Karpas-422 (cell line): ENCODE data around the gene FNDC8. TPM values are rescaled to one million over a fixed set of nuclear protein-coding genes. Genes with fewer than 3 reads are reported as not detected.

ENCODE experiments used
- DNase-seq: peaks from one replicate; pipeline ENCODE4 v3.0.0-alpha.2; 2015
- H2AFZ ChIP-seq: fragments of 200-600 bp; sonication (generic); 2 replicates; pipeline ENCODE4 v1.6.1; 2014; ENCODE audit warnings: antibody characterized with exemption, low read length, mixed read lengths
- H3K27ac ChIP-seq: fragments of 200-600 bp; sonication (generic); 2 replicates; pipeline ENCODE4 v1.5.1; 2014; ENCODE audit warnings: mild to moderate bottlenecking, low read length, moderate library complexity
- H3K27me3 ChIP-seq: fragments of 200-600 bp; sonication (generic); 2 replicates; pipeline ENCODE4 v1.6.1; 2014; ENCODE audit warnings: low read length, mixed read lengths
- H3K36me3 ChIP-seq: fragments of 200-600 bp; sonication (generic); 2 replicates; pipeline ENCODE4 v1.6.1; 2014; ENCODE audit warnings: low read length, mixed read lengths; ENCODE audit not compliant: insufficient read depth
- H3K4me1 ChIP-seq: fragments of 200-600 bp; sonication (generic); 2 replicates; pipeline ENCODE4 v1.6.1; 2014; ENCODE audit warnings: mild to moderate bottlenecking, low read length, mixed read lengths
- H3K4me2 ChIP-seq: fragments of 200-600 bp; sonication (generic); 2 replicates; pipeline ENCODE4 v1.6.1; 2014; ENCODE audit warnings: low read length, low read depth, mild to moderate bottlenecking; ENCODE audit not compliant: poor library complexity, severe bottlenecking
- H3K4me3 ChIP-seq: fragments of 200-600 bp; sonication (generic); 2 replicates; pipeline ENCODE4 v1.5.1; 2014; ENCODE audit warnings: mild to moderate bottlenecking, antibody characterized with exemption, low read length, mixed read lengths
- H3K79me2 ChIP-seq: fragments of 200-600 bp; sonication (generic); 2 replicates; pipeline ENCODE4 v1.6.1; 2014; ENCODE audit warnings: mild to moderate bottlenecking, low read length, mixed read lengths
- H3K9ac ChIP-seq: fragments of 200-600 bp; sonication (generic); 2 replicates; pipeline ENCODE4 v1.6.0; 2014; ENCODE audit warnings: low read length
- H3K9me2 ChIP-seq: fragments of 200-600 bp; sonication (generic), shearing (Covaris generic); replicated peaks from 2 replicates; pipeline ENCODE4 v1.6.0; 2014; ENCODE audit warnings: mild to moderate bottlenecking, low read length, moderate library complexity; ENCODE audit not compliant: insufficient read depth
- H3K9me3 ChIP-seq: fragments of 300-700, 200-600 bp; sonication (generic); 2 replicates; pipeline ENCODE4 v1.6.1; 2014; ENCODE audit warnings: low read length, mixed read lengths
- H4K20me1 ChIP-seq: fragments of 200-600 bp; sonication (generic); 2 replicates; pipeline ENCODE4 v1.6.1; 2014; ENCODE audit warnings: mild to moderate bottlenecking, antibody characterized with exemption, low read length, low read depth; ENCODE audit not compliant: insufficient read depth
- total RNA-seq: library from RNA; depleted of rRNA; stranded (reverse); fragments of >200 nt; shearing (Covaris generic); gene quantifications from 2 replicates; pipeline ENCODE4 v1.2.3, GENCODE V29; 2014; ENCODE audit warnings: low replicate concordance

FNDC8 gene
- total RNA-seq, 1 experiment from 2014 or later: not detected

DNA sequence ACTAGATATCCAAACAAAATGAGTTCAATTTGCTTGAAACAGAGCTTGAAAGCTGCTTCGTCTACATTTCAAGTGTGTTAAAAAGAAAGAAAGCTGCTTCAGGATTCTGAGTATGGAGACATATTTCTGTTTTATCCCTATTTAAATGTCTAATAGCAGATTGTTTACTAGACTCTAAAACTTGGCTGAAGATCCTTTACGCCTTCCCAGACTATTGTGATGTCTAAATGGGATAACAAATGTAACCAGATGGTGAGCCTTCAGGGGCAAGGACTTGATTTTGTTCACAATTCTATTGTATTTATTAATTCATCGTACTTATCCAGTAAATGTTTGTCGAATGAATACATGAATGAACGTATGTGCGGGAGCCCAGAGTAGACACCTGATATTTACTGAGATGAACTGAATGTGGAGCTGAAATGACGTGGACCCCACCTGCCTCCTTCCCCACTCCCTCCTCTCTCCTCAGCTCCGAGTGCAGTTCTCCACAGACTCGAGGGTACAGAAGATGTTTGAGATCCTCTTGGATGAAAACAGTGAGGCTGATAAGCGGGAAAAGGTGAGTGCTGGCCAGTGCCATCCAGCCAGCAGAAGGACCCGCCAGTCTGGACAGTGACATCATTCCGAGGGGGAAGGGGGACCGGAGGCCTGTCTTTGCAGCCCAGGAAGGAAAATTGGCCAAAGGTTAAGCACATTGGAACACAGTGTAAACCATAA is 31.2 kb downstream of the FNDC8 start:
- H3K27me3 ChIP-seq: no peaks in the 10 kb centered on the region

DNA sequence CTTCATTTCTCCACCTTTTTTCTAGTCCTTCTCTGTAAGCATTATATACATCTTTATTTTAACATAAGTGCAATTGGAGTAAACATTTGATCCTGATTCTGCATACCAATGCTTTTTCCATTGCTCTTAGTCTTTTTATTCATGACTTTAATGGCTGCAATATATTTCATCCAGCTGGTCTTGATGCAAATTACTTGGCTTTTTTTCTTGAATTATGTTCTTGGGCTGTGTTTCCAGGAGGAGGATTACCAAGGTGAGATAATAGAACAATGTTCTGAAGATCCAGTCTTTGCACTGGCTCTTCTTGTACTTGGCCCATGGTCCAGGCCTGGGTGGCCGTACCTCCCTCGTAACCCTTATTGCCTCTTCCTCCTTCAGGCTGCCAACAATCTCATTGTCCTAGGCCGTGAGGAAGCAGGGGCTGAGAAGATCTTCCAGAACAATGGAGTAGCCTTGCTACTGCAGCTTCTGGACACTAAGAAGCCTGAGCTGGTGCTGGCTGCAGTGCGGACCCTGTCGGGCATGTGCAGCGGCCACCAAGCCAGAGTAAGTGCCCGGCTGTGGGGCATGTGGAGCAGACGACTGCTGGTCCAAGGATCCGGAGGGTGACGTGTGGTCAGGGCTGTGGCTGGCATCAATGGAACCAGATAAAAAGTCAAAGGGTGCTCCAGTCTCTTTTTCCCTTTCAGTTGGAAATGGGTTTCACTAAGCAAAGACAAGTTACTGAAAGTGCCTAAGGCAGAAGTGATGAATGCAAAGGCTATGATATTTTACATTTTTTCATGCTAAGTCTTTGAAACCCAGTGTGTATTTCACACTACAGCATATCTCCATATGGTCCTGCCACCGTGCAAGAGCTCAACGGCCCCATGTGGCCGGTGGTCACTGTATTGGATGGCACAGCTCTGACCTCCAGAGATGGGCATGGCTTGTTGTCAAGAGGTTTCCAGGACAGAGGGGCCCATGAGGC is 33.1 kb downstream of the FNDC8 start:
- Histone ChIP-seq H3K27me3 (no peaks in the 10 kb centered on the region), H3K4me1 (no peaks in the 10 kb centered on the region), H3K79me2 (no peaks in the 10 kb centered on the region), H3K4me2 (no peak overlapping the region), H4K20me1 (no peaks in the 10 kb centered on the region), H3K9ac (no peak overlapping the region), H3K9me2 (no peaks in the 10 kb centered on the region), H3K27ac (no peak overlapping the region), H2AFZ (no peak overlapping the region), H3K36me3 (no peaks in the 10 kb centered on the region), H3K9me3 (no peaks in the 10 kb centered on the region), H3K4me3 (no peak overlapping the region)
- DNase-seq: no peak

More for the DNA sequence above, 31.2 kb downstream of the FNDC8 start:
- Histone ChIP-seq H3K79me2 (no peaks in the 10 kb centered on the region), H3K27ac (no peak overlapping the region), H3K4me1 (no peaks in the 10 kb centered on the region), H3K9me2 (no peaks in the 10 kb centered on the region), H3K4me3 (no peak overlapping the region), H3K36me3 (no peaks in the 10 kb centered on the region), H3K9me3 (no peaks in the 10 kb centered on the region), H2AFZ (no peak overlapping the region), H3K4me2 (no peak overlapping the region), H4K20me1 (no peaks in the 10 kb centered on the region), H3K9ac (no peak overlapping the region)
- DNase-seq: no peak

DNA sequence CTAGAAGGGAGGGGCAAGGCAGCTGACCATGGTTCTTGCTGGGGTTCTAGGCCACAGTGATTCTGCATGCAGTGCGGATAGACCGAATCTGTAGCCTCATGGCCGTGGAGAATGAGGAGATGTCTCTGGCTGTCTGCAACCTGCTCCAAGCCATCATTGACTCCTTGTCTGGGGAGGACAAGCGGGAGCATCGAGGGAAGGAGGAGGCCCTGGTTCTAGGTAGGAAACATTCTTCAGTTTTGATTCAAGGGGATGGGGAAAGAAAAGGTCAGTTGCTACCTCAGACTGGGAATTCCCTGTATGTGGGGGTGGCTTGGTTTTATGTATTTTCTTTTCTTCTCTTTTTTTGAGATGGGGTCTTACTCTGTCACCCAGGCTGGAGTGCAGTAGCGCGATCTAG is 33.8 kb downstream of the FNDC8 start:
- no peak overlapping the region for H3K9ac ChIP-seq
- no peak overlapping the region for H3K4me3 ChIP-seq
- no peaks in the 10 kb centered on the region for H3K79me2 ChIP-seq
- no peak overlapping the region for H3K4me2 ChIP-seq
- no peak for DNase-seq
- no peak overlapping the region for H3K27ac ChIP-seq
- H3K9me2 ChIP-seq: no peaks in the 10 kb centered on the region
- no peaks in the 10 kb centered on the region for H4K20me1 ChIP-seq
- no peaks in the 10 kb centered on the region for H3K36me3 ChIP-seq
- no peaks in the 10 kb centered on the region for H3K4me1 ChIP-seq
- no peak overlapping the region for H2AFZ ChIP-seq
- H3K27me3 ChIP-seq: no peaks in the 10 kb centered on the region
- H3K9me3 ChIP-seq: no peaks in the 10 kb centered on the region

DNA sequence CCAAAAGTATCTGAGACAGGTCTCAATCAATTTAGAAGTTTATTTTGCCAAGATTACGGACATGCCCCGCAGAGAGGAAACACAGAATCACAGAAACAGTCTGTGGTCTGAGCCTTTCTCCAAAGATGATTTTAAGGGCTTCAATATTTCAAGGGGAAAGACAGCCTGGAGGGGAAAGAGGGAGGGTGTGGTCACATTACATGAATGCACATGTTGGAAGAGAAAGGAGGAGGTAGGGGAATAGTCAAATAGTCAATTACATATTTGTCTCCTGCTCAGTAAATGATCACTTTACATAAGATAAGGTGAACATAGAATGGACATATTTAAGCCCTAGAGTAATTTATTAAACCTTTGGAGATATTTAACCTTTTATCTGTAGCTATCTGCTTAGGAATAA is 38.5 kb downstream of the FNDC8 start:
- Histone ChIP-seq H3K4me2 (no peak overlapping the region), H3K27me3 (no peaks in the 10 kb centered on the region), H3K79me2 (no peaks in the 10 kb centered on the region), H3K4me1 (no peaks in the 10 kb centered on the region), H3K9me2 (no peaks in the 10 kb centered on the region), H3K4me3 (no peak overlapping the region), H3K9ac (no peak overlapping the region), H3K27ac (no peak overlapping the region), H2AFZ (no peak overlapping the region), H3K9me3 (no peaks in the 10 kb centered on the region), H4K20me1 (no peaks in the 10 kb centered on the region), H3K36me3 (no peaks in the 10 kb centered on the region)
- no peak for DNase-seq

- H3K27ac ChIP-seq: no peak overlapping the region
Measured at GRCh38 chr17:35160354-35161201, 39.2 kb downstream of the FNDC8 start.

DNA sequence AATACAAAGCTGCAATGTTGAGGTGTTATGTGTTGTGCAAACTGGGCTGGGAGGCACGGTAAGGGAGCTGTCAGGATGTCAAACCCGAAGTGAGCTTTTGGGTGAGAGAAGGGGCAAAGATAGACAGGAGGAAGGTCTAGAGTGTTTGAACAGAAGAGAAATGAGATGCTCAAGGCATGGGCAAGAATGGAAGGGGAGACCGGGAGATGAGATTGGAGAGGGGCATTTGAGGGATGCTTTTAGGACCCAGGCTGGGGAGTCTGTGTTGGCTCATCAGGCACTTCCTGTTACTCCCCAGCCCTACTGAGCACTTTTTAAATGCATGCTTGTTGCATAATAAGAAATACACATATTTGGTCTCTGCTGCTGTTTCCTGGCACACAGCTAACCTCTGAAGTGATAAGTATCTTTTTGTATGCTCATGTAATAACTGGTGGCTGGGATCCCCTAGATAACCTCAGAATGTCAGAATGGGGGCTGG is 39.9 kb downstream of the FNDC8 start:
- no peaks in the 10 kb centered on the region for H3K9me2 ChIP-seq
- H4K20me1 ChIP-seq: no peaks in the 10 kb centered on the region
- H3K4me3 ChIP-seq: no peak overlapping the region
- H3K9me3 ChIP-seq: no peaks in the 10 kb centered on the region
- H2AFZ ChIP-seq: no peak overlapping the region
- no peaks in the 10 kb centered on the region for H3K36me3 ChIP-seq
- DNase-seq: no peak
- H3K79me2 ChIP-seq: no peaks in the 10 kb centered on the region
- no peaks in the 10 kb centered on the region for H3K27me3 ChIP-seq
- H3K9ac ChIP-seq: no peak overlapping the region
- no peaks in the 10 kb centered on the region for H3K4me1 ChIP-seq
- H3K27ac ChIP-seq: no peak overlapping the region
- H3K4me2 ChIP-seq: no peak overlapping the region

More at GRCh38 chr17:35160354-35161201, 39.2 kb downstream of the FNDC8 start:
- no peak overlapping the region for H3K4me2 ChIP-seq
- no peaks in the 10 kb centered on the region for H4K20me1 ChIP-seq
- no peak overlapping the region for H2AFZ ChIP-seq
- no peaks in the 10 kb centered on the region for H3K36me3 ChIP-seq
- no peaks in the 10 kb centered on the region for H3K9me2 ChIP-seq
- no peak overlapping the region for H3K4me3 ChIP-seq
- no peaks in the 10 kb centered on the region for H3K9me3 ChIP-seq
- H3K79me2 ChIP-seq: no peaks in the 10 kb centered on the region
- H3K4me1 ChIP-seq: no peaks in the 10 kb centered on the region
- H3K9ac ChIP-seq: no peak overlapping the region
- no peaks in the 10 kb centered on the region for H3K27me3 ChIP-seq
- DNase-seq: no peak

GRCh38 chr17:35162755-35163154 is 41.3 kb downstream of the FNDC8 start:
- no peaks in the 10 kb centered on the region for H3K79me2 ChIP-seq
- DNase-seq: no peak
- H3K9me2 ChIP-seq: no peaks in the 10 kb centered on the region
- no peak overlapping the region for H3K4me3 ChIP-seq
- no peak overlapping the region for H3K27ac ChIP-seq
- no peaks in the 10 kb centered on the region for H4K20me1 ChIP-seq
- H3K36me3 ChIP-seq: no peaks in the 10 kb centered on the region
- no peak overlapping the region for H3K4me2 ChIP-seq
- no peaks in the 10 kb centered on the region for H3K27me3 ChIP-seq
- no peak overlapping the region for H3K9ac ChIP-seq
- H2AFZ ChIP-seq: no peak overlapping the region
- H3K4me1 ChIP-seq: no peaks in the 10 kb centered on the region
- no peaks in the 10 kb centered on the region for H3K9me3 ChIP-seq
